Activated gamma-delta T cell treated with anti-CD3 and anti-CD28 coated beads, Interleukin-2, amount 50 U/mL, for 16 hours (primary cell): ENCODE measurements around the gene GLI2.

Source experiments
- DNase-seq: peaks from one replicate; pipeline ENCODE4 v3.0.0-alpha.2; 2020; ENCODE audit warnings: low read depth

GLI2 gene

GRCh38 chr2:120770641-120771040, 35.0 kb downstream of the GLI2 start:
- no peak for DNase-seq

- no peak for DNase-seq
Observed at GRCh38 chr2:120771111-120771780, 35.6 kb downstream of the GLI2 start.

- no peak for DNase-seq
Observed at GRCh38 chr2:120771781-120772208, 36.1 kb downstream of the GLI2 start.

GRCh38 chr2:120772261-120772660, 36.6 kb downstream of the GLI2 start:
- no peak for DNase-seq

GRCh38 chr2:120773186-120773800, 37.6 kb downstream of the GLI2 start:
- DNase-seq: no peak

DNA sequence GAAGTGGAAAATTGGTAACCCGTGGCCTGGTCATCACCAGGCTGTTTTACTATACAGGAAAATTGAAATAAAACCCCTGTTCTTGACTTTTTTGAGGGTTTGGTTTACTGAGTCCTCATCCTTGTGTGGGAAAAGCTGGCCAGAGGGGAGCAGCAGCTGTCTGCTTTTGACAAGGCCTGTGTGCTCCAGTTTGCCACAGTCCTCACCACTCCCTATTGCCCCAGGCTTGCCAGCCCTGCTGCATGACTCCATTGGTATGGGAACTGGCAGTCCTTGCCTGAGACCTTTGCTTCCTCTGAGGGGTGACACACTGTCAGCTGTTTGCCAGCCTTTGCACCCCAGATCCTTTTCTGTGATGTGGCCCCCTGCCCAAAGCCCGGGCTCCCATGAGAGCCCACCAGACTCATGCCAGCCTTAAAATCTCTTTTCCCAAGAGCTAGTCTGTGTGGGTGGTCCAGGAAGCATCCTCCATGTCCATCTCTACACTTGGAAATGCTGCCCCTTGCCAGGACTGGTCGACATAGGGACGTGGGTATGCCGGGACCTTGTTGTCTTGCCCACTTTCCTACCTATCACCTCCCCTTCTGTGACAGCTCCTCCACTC, 39.0 kb downstream of the GLI2 start:
- DNase-seq: no peak

DNA sequence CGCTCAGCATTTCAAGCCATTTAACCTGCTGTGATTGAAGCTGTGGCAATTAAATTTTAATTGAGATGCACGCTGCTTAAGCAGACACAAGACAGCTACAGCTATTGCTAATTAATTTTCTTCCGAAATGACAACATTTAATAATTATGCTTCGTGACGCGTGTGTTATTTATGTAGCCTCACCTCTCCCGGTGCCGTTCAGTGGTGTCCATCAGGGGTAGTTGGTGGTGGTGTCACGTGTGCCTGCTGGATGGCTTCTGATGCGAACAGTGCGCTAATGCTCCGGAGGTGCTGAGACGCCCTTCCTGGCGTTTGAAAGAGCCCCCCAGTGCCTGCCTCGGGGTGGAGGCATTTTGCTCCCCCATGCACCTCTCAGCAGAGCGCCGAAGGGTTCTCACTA, 39.5 kb downstream of the GLI2 start:
- DNase-seq: no peak

- DNase-seq: no peak
Observed at GRCh38 chr2:120775801-120776589, 40.3 kb downstream of the GLI2 start.

- DNase-seq: no peak
Observed at GRCh38 chr2:120776649-120777048, 41.0 kb downstream of the GLI2 start.

DNA sequence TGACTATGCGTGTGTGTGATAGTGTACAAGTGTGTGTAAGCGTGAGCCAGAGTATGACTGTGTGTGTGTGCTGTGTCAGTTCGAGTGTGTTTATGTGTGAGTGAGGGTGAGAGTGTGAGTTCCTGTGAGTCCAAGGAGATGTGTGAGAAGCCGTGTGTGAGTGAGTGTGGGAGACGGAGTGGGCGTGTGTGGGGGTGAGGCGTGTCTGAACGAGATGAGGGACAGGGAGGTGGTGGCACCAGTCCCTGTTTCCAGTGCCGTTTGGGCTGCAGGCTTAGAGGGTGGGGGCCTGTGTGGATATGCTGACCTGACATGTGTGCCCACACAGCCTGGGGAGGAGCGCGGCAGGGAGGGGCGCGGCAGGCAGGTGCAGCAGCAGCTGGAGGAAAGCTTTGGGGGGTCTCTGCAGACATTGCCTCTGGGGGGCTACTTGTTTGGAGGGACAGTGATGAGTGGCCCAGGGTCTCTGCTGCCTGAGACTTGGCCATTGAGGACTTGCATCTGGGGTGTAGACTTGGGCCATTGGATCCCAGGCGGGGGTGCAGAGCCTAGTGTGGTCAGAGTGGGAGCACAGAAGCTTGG, 41.6 kb downstream of the GLI2 start:
- DNase-seq: no peak

- DNase-seq: no peak
Observed at GRCh38 chr2:120777787-120778186, 42.1 kb downstream of the GLI2 start.

DNA sequence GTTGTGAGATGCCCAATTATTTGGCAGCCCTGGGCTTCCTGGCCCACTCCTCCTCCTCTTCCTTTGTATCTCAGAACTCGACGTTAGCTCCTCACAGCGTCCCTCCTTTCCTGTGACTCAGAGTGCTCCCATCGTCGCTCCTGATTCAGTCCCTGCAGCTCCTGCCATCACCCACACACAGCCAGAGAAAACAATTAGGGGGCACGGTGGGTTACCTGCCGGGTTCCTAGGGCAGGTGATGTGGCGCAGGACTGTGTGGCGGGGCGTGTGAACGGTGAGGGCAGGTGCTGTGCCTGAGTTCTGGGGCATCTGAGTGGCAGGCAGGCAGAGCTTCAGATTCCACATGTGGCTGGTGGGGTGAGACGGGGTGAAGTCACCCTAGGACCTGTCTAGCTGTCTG, 42.6 kb downstream of the GLI2 start:
- no peak for DNase-seq

GRCh38 chr2:120779781-120780283, 44.2 kb downstream of the GLI2 start:
- no peak for DNase-seq

- no peak for DNase-seq
Observed at GRCh38 chr2:120780402-120780801, 44.7 kb downstream of the GLI2 start.

DNA sequence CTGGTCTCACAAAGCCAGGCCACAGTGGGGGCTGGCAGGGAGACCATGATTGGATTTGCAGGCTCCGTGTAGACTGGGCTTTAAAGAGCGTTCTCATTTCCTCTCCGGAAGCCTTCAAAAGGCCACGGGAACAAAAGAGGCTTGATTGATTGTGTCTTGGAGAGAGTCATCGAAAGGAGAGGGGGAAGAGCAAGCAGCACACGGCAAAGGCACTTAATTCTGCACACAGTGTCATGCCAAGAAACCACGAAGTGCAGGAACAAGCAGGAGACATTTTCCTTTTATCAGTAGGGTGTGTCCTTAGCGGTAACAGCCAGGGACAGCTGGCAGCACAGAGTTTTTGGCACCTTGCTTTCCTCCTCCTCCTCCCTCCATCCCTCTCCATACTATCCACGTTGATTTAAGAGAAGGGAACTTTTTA, 47.7 kb downstream of the GLI2 start:
- DNase-seq: no peak

DNA sequence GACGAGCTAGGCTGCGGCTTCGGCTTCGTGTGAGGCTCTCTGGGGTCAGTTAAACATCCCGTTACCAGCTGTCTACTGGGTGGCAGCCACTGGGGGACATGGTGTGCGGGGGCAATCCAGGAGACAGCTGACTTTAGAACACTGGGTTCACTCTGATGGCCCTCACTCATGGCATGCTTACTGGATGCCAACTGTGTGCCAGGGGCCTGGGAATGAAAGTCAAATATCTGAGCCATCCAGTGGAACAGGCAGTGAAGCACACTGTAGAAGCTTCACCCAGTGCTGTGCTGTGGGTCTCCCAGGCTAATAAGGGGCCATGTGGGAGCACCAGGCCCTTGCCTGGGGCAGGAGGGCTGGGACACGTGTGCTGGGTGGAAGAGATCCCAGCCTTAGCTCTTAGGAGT, 48.3 kb downstream of the GLI2 start:
- DNase-seq: no peak
